SK-N-MC (cell line): ENCODE results near the gene PYY.

Source experiments
- EZH2 ChIP-seq: fragments of 200-600 bp; sonication (generic); IDR thresholded peaks from one replicate; pipeline ENCODE4 v1.6.1; 2017; ENCODE audit warnings: antibody characterized with exemption
- POLR2AphosphoS5 ChIP-seq: IDR thresholded peaks from 2 replicates; pipeline ENCODE4 v1.6.1; 2012; ENCODE audit warnings: mild to moderate bottlenecking, low read depth, low read length, borderline replicate concordance

GRCh38 chr17:44000141-44000860 is 46.6 kb upstream of the PYY start:
- TF ChIP-seq POLR2AphosphoS5 (no peak), EZH2 (no peak)
